Stomach (tissue), 4 donors: Measurements from ENCODE around the gene FCAR.
"Not testable (repeated sequence)": the region's sequence is repeated elsewhere in the genome, so short reads cannot be mapped to it uniquely, and the experiment has no call there.

Experiments
- CTCF ChIP-seq, 7 experiments: fragments of 450-650 bp in 4 of 7; fragments of 200-600 bp in 3 of 7; sonication (generic) in 3 of 7; IDR thresholded peaks; one replicate each; pipeline ENCODE4 v1.5.1; 2016 to 2019; ENCODE audit warnings: antibody characterized with exemption in 7 of 7, control low read depth in 2 of 7, mild to moderate bottlenecking in 1 of 7
- EP300 ChIP-seq: sonication (generic); formaldehyde crosslinking; IDR thresholded peaks from one replicate; pipeline ENCODE4 v1.6.1; 2017; ENCODE audit warnings: antibody characterized with exemption
- POLR2A ChIP-seq, 4 donors: fragments of 450-650 bp; IDR thresholded peaks; one replicate each; pipeline ENCODE4 v1.6.1; 2016; ENCODE audit warnings: antibody characterized with exemption in 4 of 4, control low read depth in 2 of 4, mild to moderate bottlenecking in 1 of 4, moderate library complexity in 1 of 4
- POLR2AphosphoS5 ChIP-seq, 3 donors: sonication (generic); formaldehyde crosslinking; IDR thresholded peaks; one replicate each; pipeline ENCODE4 v1.6.1; 2016; ENCODE audit warnings: antibody characterized with exemption in 3 of 3

DNA sequence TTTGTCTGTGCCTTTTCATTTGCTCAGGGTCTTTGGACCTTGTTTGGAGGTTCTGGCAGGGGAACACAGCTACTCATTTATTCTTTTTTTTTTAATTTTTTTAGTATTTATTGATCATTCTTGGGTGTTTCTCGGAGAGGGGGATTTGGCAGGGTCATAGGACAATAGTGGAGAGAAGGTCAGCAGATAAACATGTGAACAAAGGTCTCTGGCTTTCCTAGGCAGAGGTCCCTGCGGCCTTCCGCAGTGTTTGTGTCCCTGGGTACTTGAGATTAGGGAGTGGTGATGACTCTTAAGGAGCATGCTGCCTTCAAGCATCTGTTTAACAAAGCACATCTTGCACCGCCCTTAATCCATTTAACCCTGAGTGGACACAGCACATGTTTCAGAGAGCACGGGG is 33.9 kb downstream of the FCAR start:
- not testable (repeated sequence) for TF ChIP-seq POLR2AphosphoS5 (IDR thresholded peaks at IDR 0.05); CTCF (IDR thresholded peaks at IDR 0.05); EP300; POLR2A (IDR thresholded peaks at IDR 0.05)
